ENCODE data around the gene MGLL. TPM values are rescaled to one million over a fixed set of nuclear protein-coding genes. Genes with fewer than 3 reads are reported as not detected.
A peak's percentile ranks its signal among the peaks of the same experiment; 100 is the strongest.

The MGLL gene
- polyA plus RNA-seq, 2 donors = 78.0 to 99.1 TPM

DNA sequence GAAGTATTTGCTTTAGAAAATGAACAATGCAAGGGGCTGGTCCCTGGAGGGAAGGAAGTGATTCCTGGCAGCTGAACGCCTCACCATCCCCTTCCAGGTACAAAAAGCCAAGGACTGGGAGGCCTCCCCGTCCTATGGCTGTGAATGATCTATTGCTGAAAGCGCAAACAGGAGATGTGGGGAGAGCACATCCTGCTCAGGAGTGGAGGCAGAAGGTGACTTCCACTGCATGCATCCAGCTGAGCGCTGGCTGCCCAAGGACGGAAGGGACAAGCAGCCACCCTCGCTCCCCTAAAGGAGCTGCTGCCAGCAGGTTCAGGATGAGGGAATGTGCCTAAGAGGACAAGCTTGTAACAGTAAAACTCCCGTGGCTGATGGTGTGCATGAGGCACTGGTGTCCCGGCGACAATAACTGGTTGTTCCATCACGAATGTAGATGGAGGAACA is 108.2 kb downstream of the MGLL start:
- Histone ChIP-seq H3K27ac (ENCODE audit: low read depth in 2 of 2, low read length in 1 of 2) (no peak overlapping the region), H3K4me1 (ENCODE audit: control insufficient read depth in 2 of 2, insufficient read depth in 2 of 2, low read length in 1 of 2) (peaks cover 0 to 2% of the 10 kb centered on the region in 2 donors), H3K36me3 (ENCODE audit: control insufficient read depth in 2 of 2, insufficient read depth in 2 of 2, low read length in 1 of 2) (peaks cover 10 to 17% of the 10 kb centered on the region in 2 donors), H3K27me3 (ENCODE audit: control insufficient read depth in 1 of 2, insufficient read depth in 2 of 2, low read length in 2 of 2) (no peaks in the 10 kb centered on the region), H3K4me3 (ENCODE audit: low read depth in 1 of 2, low read length in 2 of 2) (no peak overlapping the region), H3K9me3 (ENCODE audit: control insufficient read depth in 2 of 2, insufficient read depth in 1 of 2, low read depth in 1 of 2, low read length in 1 of 2) (no peaks in the 10 kb centered on the region)
- 60 to 66% methylated on average over 10 of the region's 10 CpGs for WGBS, 2 donors

DNA sequence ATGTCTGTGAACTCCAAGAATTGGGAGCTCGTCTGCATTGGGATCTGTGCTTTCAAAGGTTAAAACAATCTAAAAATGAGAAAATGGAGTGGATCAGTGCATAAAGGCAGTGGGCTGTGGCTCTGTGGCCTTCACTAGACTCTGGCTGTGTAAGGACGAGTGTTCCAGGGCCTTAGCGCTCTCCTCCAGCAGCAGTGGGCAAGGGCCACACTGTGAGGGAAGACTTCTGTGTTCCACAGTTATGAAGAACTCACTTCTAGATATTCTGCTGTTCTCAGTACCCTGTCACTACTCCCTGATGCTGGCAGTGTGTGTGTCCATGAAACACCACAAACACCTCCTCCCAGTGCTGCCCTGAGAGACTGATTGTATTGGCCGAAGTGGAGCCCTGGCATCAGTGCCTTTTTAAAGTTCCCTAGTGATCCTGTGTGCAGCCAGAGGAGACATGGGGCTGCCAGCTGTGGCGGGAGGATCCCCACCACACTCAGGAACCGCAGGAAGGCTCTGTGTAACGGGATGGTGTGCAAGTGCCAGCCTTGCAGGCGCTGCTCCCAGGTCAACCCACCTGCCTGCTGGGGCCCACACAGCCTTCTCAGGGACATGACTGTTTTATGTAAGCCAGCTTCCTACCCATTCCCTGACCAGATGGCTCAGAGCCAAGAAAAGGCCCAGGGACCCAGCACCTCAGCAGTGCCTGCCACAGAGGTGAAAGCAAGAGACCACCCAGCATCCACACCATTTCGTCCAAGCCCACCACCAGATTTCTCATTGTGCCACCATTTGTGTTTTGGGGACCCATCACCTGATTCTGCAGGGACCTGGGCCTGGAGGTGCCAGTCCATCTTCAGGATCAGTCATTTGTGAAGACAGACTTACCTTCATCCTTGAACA is 109.2 kb downstream of the MGLL start:
- Histone ChIP-seq H3K36me3 (ENCODE audit: control insufficient read depth in 2 of 2, insufficient read depth in 2 of 2, low read length in 1 of 2) (peaks cover 10 to 14% of the 10 kb centered on the region in 2 donors), H3K27ac (ENCODE audit: low read depth in 2 of 2, low read length in 1 of 2) (peak overlapping the region in 1 of 2 donors; percentile 16), H3K9me3 (ENCODE audit: control insufficient read depth in 2 of 2, insufficient read depth in 1 of 2, low read depth in 1 of 2, low read length in 1 of 2) (no peaks in the 10 kb centered on the region), H3K27me3 (ENCODE audit: control insufficient read depth in 1 of 2, insufficient read depth in 2 of 2, low read length in 2 of 2) (no peaks in the 10 kb centered on the region), H3K4me1 (ENCODE audit: control insufficient read depth in 2 of 2, insufficient read depth in 2 of 2, low read length in 1 of 2) (peaks cover 0 to 2% of the 10 kb centered on the region in 2 donors), H3K4me3 (ENCODE audit: low read depth in 1 of 2, low read length in 2 of 2) (no peak overlapping the region)
- 75 to 77% methylated on average over 9 of the region's 9 CpGs for WGBS, 2 donors

DNA sequence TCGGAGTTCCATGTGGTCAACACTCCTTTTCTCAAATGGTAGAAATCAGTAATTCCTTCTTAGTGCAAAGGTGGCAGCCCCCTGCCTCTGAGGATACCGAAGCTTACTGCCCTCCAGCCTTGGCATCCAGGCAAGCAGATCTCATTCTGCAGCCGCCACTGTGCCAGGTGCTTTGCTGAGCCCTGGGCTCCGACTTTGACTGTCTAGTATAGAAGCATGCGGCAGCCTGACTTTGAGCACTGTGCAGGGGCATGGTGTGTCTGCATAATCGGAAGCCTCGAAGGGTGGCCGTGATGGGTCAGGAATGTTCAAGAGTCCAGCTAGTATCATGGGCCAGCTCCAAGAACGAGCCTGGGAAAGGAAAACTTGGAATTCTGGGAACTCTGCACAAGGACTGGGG is 109.9 kb downstream of the MGLL start:
- Histone ChIP-seq H3K9me3 (ENCODE audit: control insufficient read depth in 2 of 2, insufficient read depth in 1 of 2, low read depth in 1 of 2, low read length in 1 of 2) (no peaks in the 10 kb centered on the region), H3K27me3 (ENCODE audit: control insufficient read depth in 1 of 2, insufficient read depth in 2 of 2, low read length in 2 of 2) (no peaks in the 10 kb centered on the region), H3K4me1 (ENCODE audit: control insufficient read depth in 2 of 2, insufficient read depth in 2 of 2, low read length in 1 of 2) (peaks cover 0 to 2% of the 10 kb centered on the region in 2 donors), H3K27ac (ENCODE audit: low read depth in 2 of 2, low read length in 1 of 2) (no peak overlapping the region), H3K4me3 (ENCODE audit: low read depth in 1 of 2, low read length in 2 of 2) (no peak overlapping the region), H3K36me3 (ENCODE audit: control insufficient read depth in 2 of 2, insufficient read depth in 2 of 2, low read length in 1 of 2) (peaks cover 10 to 14% of the 10 kb centered on the region in 2 donors)
- 77 to 81% methylated on average over 9 of the region's 9 CpGs for WGBS, 2 donors

DNA sequence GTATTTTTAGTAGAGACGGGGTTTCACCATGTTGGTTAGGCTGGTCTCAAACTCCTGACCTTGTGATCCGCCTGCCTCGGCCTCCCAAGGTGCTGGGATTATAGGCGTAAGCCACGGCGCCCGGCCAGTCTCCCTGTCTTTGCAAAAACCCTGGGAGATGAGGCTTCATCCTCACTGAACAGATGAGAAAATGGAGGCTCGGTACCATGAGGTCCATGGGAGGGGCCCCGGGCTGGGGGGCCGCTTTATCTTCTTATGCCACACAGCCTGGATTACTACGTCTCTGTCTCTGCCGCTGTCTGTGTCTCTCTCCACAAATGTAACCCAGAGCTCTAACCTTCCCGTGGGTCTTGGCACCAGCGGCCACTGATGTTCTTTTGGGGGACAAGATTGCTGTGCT is 110.4 kb downstream of the MGLL start:
- no peak overlapping the region for H3K27ac ChIP-seq (ENCODE audit: low read depth in 2 of 2, low read length in 1 of 2)

DNA sequence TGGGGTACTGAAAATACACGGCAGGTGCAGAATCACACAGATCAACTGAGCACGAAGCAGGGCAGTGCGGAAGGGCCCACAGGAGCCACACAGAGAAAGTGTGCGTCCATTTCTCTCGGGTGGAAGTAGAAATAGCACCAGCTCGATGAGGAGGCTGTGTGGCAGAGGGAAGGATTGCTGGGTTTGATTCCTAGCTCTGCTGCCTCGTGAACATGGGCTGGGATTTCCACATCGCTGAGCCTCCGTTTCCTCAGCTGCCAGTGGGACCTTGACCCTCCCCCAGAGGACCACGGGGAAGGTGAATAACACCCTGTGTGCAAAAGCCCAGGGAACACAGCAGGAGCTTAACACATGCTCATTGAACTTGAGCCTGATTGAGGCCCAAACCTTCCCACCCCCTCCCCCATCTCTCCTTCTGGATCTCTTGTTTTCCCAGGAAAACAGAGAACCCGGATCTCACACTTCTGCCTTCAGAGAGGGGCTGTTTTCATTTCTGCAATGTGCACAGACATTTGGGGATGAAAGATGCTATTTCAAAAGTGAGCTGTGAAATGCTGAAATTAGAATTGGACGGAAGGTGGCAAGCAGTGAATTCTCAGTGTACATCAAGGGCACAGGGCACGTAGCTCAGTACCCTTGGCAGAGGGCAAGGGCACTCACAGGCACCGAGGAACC is 111.2 kb downstream of the MGLL start:
- peak overlapping the region in 1 of 2 donors; percentile 53 for H3K27ac ChIP-seq (ENCODE audit: low read depth in 2 of 2, low read length in 1 of 2)
- H3K4me3 ChIP-seq (ENCODE audit: low read depth in 1 of 2, low read length in 2 of 2) = no peak overlapping the region
- H3K27me3 ChIP-seq (ENCODE audit: control insufficient read depth in 1 of 2, insufficient read depth in 2 of 2, low read length in 2 of 2) = no peaks in the 10 kb centered on the region
- H3K4me1 ChIP-seq (ENCODE audit: control insufficient read depth in 2 of 2, insufficient read depth in 2 of 2, low read length in 1 of 2) = peaks cover 0 to 2% of the 10 kb centered on the region in 2 donors
- peaks cover 10 to 16% of the 10 kb centered on the region in 2 donors for H3K36me3 ChIP-seq (ENCODE audit: control insufficient read depth in 2 of 2, insufficient read depth in 2 of 2, low read length in 1 of 2)
- H3K9me3 ChIP-seq (ENCODE audit: control insufficient read depth in 2 of 2, insufficient read depth in 1 of 2, low read depth in 1 of 2, low read length in 1 of 2) = no peaks in the 10 kb centered on the region
- WGBS, 2 donors = 78 to 80% methylated on average over 14 of the region's 14 CpGs

More for the DNA sequence above, 110.4 kb downstream of the MGLL start:
- Histone ChIP-seq H3K4me3 (ENCODE audit: low read depth in 1 of 2, low read length in 2 of 2) (no peak overlapping the region), H3K27me3 (ENCODE audit: control insufficient read depth in 1 of 2, insufficient read depth in 2 of 2, low read length in 2 of 2) (no peaks in the 10 kb centered on the region), H3K9me3 (ENCODE audit: control insufficient read depth in 2 of 2, insufficient read depth in 1 of 2, low read depth in 1 of 2, low read length in 1 of 2) (no peaks in the 10 kb centered on the region), H3K4me1 (ENCODE audit: control insufficient read depth in 2 of 2, insufficient read depth in 2 of 2, low read length in 1 of 2) (peaks cover 0 to 2% of the 10 kb centered on the region in 2 donors), H3K36me3 (ENCODE audit: control insufficient read depth in 2 of 2, insufficient read depth in 2 of 2, low read length in 1 of 2) (peaks cover 10 to 14% of the 10 kb centered on the region in 2 donors)
- WGBS, 2 donors = 90 to 93% methylated on average over 14 of the region's 14 CpGs

DNA sequence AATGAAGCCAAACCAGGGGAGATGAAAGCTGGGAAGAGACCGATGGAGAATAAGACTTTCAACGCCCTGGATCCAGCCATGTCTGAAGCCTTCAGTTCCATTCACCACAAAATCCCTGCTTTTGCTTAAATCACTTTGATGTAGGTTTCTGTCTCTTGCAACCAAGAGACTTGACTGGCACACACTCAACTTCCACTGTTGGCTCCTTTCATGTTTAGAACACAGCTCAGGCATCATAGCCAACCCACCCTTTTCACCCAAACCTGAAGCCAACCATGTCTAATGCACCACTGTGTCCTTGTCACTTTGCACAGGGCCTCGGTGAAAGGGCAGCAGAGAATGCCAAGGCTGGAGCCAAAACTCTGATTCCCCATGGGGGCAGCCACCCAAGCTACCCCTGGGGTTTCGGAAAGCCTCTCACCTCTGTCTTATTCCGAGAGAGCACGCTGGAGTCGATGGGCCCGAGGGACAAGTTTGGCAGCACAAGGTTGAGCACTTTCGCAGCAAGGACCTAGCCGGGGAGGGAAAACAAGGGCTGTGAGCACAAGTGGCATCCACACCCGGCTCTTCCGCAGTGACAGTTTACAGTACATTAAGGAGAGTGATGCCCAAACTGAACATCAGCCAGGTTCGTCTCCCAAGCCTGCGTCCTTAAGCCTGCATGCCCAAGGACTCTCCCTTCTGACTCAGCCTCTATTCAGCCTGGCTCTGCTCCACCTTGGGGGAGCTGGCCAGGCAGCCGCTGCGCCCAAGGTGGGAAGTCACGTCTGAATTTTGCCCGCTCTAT is 112.0 kb downstream of the MGLL start:
- Histone ChIP-seq H3K27me3 (ENCODE audit: control insufficient read depth in 1 of 2, insufficient read depth in 2 of 2, low read length in 2 of 2) (no peaks in the 10 kb centered on the region), H3K36me3 (ENCODE audit: control insufficient read depth in 2 of 2, insufficient read depth in 2 of 2, low read length in 1 of 2) (peaks cover 10 to 19% of the 10 kb centered on the region in 2 donors), H3K27ac (ENCODE audit: low read depth in 2 of 2, low read length in 1 of 2) (peak overlapping the region in 1 of 2 donors; percentile 59), H3K4me3 (ENCODE audit: low read depth in 1 of 2, low read length in 2 of 2) (no peak overlapping the region), H3K9me3 (ENCODE audit: control insufficient read depth in 2 of 2, insufficient read depth in 1 of 2, low read depth in 1 of 2, low read length in 1 of 2) (no peaks in the 10 kb centered on the region), H3K4me1 (ENCODE audit: control insufficient read depth in 2 of 2, insufficient read depth in 2 of 2, low read length in 1 of 2) (peaks cover 0 to 2% of the 10 kb centered on the region in 2 donors)
- WGBS, 2 donors = 66 to 72% methylated on average over 18 of the region's 18 CpGs

DNA sequence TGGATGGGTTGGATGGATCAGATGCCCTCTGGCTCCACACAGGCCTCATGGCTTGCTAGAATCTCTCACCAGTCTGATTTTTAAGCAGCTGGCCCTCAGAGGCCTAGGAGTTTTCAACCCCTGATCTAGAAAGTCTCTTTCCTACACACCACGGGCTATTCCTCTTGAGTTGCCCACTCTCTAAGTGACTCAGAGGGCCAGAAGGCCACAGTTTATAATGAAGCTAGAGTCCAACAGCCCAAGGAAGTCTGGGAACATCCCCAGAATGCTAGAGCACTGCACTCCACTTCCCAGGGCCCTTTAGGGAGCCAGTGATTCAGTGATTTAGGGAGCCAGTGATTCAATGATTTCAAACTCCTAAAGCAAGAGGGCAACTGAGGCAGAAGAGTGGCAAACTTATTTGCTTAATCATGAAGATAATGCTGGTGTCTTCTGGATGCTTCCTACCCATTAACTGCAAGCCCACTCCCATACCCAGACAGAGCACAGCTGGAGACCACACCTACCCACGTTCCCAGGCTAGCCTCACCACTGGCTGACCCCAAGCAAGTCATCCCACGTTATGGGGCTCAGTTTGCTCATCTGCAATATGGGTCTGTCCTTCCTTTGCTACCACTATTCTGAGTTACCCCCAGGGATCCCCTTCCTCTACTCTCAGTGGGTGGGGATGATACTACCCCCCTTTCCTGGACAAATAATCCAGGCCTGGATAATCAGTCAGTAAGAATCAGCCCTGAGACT is 112.8 kb downstream of the MGLL start:
- Histone ChIP-seq H3K27ac (ENCODE audit: low read depth in 2 of 2, low read length in 1 of 2) (no peak overlapping the region), H3K27me3 (ENCODE audit: control insufficient read depth in 1 of 2, insufficient read depth in 2 of 2, low read length in 2 of 2) (no peaks in the 10 kb centered on the region), H3K36me3 (ENCODE audit: control insufficient read depth in 2 of 2, insufficient read depth in 2 of 2, low read length in 1 of 2) (peaks cover 6 to 14% of the 10 kb centered on the region in 2 donors), H3K4me1 (ENCODE audit: control insufficient read depth in 2 of 2, insufficient read depth in 2 of 2, low read length in 1 of 2) (peaks cover 0 to 2% of the 10 kb centered on the region in 2 donors), H3K4me3 (ENCODE audit: low read depth in 1 of 2, low read length in 2 of 2) (no peak overlapping the region), H3K9me3 (ENCODE audit: control insufficient read depth in 2 of 2, insufficient read depth in 1 of 2, low read depth in 1 of 2, low read length in 1 of 2) (no peaks in the 10 kb centered on the region)
- 66 to 80% methylated on average over 3 of the region's 3 CpGs for WGBS, 2 donors

DNA sequence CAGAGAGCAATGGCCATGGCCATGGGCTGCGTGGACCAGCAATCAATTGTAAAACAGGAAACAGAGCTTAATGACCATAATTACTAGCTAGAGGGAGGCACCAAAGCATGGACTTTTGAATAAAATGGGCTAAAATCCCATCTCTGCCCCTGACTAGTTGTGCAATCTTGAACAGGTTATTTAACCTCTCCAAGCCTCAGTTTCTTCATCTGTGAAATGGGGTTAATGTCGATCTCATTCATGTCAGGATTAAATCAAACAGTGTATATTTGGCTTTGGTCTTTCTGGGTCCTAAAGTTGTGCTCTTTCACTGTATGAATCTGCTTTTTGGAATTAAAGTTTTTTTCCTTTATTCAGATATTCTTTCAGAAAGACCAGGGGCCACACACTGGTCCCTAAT is 113.5 kb downstream of the MGLL start:
- no peaks in the 10 kb centered on the region for H3K9me3 ChIP-seq (ENCODE audit: control insufficient read depth in 2 of 2, insufficient read depth in 1 of 2, low read depth in 1 of 2, low read length in 1 of 2)
- H3K27me3 ChIP-seq (ENCODE audit: control insufficient read depth in 1 of 2, insufficient read depth in 2 of 2, low read length in 2 of 2) = no peaks in the 10 kb centered on the region
- peaks cover 0 to 2% of the 10 kb centered on the region in 2 donors for H3K4me1 ChIP-seq (ENCODE audit: control insufficient read depth in 2 of 2, insufficient read depth in 2 of 2, low read length in 1 of 2)
- H3K36me3 ChIP-seq (ENCODE audit: control insufficient read depth in 2 of 2, insufficient read depth in 2 of 2, low read length in 1 of 2) = peaks cover 5 to 10% of the 10 kb centered on the region in 2 donors
- H3K4me3 ChIP-seq (ENCODE audit: low read depth in 1 of 2, low read length in 2 of 2) = no peak overlapping the region
- H3K27ac ChIP-seq (ENCODE audit: low read depth in 2 of 2, low read length in 1 of 2) = no peak overlapping the region
- 70 to 87% methylated on average over 2 of the region's 2 CpGs for WGBS, 2 donors

All from esophagus (tissue), 2 donors.